ENCODE measurements around the gene STIL. TPM values are rescaled to one million over a fixed set of nuclear protein-coding genes. Genes with fewer than 3 reads are reported as not detected.

STIL gene
- total and polyA plus RNA-seq, 2 of the 13 experiments (the other 11 are each of a cell fraction or from before 2014, with no cell fraction given) = 13.7 to 18.6 TPM

GRCh38 chr1:47257224-47257623, 56.7 kb downstream of the STIL start (continued):
- TF ChIP-seq CENPT (CRISPR knock-in tag; IDR thresholded peaks at IDR 0.05; ENCODE audit: low read depth) (no peak), TFE3 (CRISPR knock-in tag; IDR thresholded peaks at IDR 0.05) (no peak), ZNF274 (CRISPR knock-in tag; IDR thresholded peaks at IDR 0.05) (no peak), JARID2 (CRISPR knock-in tag; IDR thresholded peaks at IDR 0.05; ENCODE audit: insufficient replicate concordance) (no peak)

- 99% methylated on average over 5 of the region's 5 CpGs for WGBS (ENCODE audit: low lambda C conversion rate)
- no peaks in the 10 kb centered on the region for H4K20me1 ChIP-seq (ENCODE audit: insufficient read depth, low read length)
- in situ Hi-C loops (cut with HindIII; ENCODE audit: extremely low pct_ligation_motif_present, low pct_unique_long_range_greater_than_20kb) (no loop called here), intact Hi-C loops (cut with micrococcal nuclease; ENCODE audit: unreplicated experiment) (no loop called here)
- H2AFZ ChIP-seq (ENCODE audit: low read length) = no peak overlapping the region
- POLR2A ChIA-PET = interaction anchor here (0.9 kb wide), 1 partner anchor 74 kb away, joined by 3 read pairs; no protein-coding TSS in a partner anchor
- BruUV-seq (replicated peaks) = no TSS peak
- H3K9ac ChIP-seq (ENCODE audit: insufficient read depth, low read depth, low read length) = no peak overlapping the region
- H3K27ac ChIP-seq (ENCODE audit: extremely low read length, insufficient read depth, low read length) = peak overlapping the region; percentile 71
- no peak overlapping the region for H3K4me2 ChIP-seq (ENCODE audit: low read depth, low read length)
- H3K4me3 ChIP-seq (replicated peaks in 1 of 3; ENCODE audit: insufficient read depth in 1 of 3, low read depth in 2 of 3, low read length in 3 of 3) = no peak overlapping the region
- H3K9me3 ChIP-seq (ENCODE audit: low read length) = no peaks in the 10 kb centered on the region
- H3K4me1 ChIP-seq (ENCODE audit: insufficient read depth, low read length) = peaks cover 27% of the 10 kb centered on the region
- no peak for DNase-seq (ENCODE audit: low spot score)
- CTCF ChIA-PET (ENCODE audit: low intra/inter-chr PET ratio, low total read pairs) = no interaction called here
- TF ChIP-seq ZNF121 (CRISPR knock-in tag; IDR thresholded peaks at IDR 0.05) (peak; percentile 45; the same call in 1 of the 2 replicates), ZSCAN5A (CRISPR knock-in tag; IDR thresholded peaks at IDR 0.05; ENCODE audit: borderline replicate concordance) (no peak), ZBTB7A (CRISPR knock-in tag; IDR thresholded peaks at IDR 0.05) (no peak), ZNF205 (CRISPR knock-in tag; IDR thresholded peaks at IDR 0.05) (no peak)
- no peaks in the 10 kb centered on the region for H3K79me2 ChIP-seq (ENCODE audit: insufficient read depth, low read length)
- ATAC-seq = no peak
- H3K27me3 ChIP-seq (ENCODE audit: control insufficient read depth in 1 of 2, insufficient read depth in 2 of 2, low read length in 2 of 2) = no peaks in the 10 kb centered on the region
- H3K36me3 ChIP-seq (replicated peaks in 1 of 2; ENCODE audit: control insufficient read depth in 1 of 2, insufficient read depth in 2 of 2, low read length in 2 of 2) = peaks cover 4 to 33% of the 10 kb centered on the region in 2 experiments; a peak in 4 of 5 replicates
- FAIRE-seq = no peak
These were observed 61.2 kb downstream of the STIL start for GRCh38 chr1:47252795-47253194.

All from HepG2 (cell line).